HFFc6 (cell line): ENCODE measurements around the gene UGT3A2. TPM values are rescaled to one million over a fixed set of nuclear protein-coding genes. Genes with fewer than 3 reads are reported as not detected.

Experiments
- DNase-seq: peaks from one replicate; pipeline ENCODE4 v3.0.0-alpha.2; 2018
- H3K27ac Mint-ChIP-seq: 2 replicates; pipeline ENCODE4 v1.8.0; 2020; ENCODE audit warnings: mild to moderate bottlenecking, mixed read lengths
- H3K27me3 Mint-ChIP-seq: 2 replicates; pipeline ENCODE4 v1.8.0; 2021; ENCODE audit warnings: mild to moderate bottlenecking, moderate library complexity, mixed read lengths; ENCODE audit not compliant: insufficient read depth
- H3K36me3 Mint-ChIP-seq: 2 replicates; pipeline ENCODE4 v1.8.0; 2021; ENCODE audit warnings: low read depth, mixed read lengths
- H3K4me1 Mint-ChIP-seq: 2 replicates; pipeline ENCODE4 v1.8.0; 2020; ENCODE audit warnings: low read depth, mixed read lengths
- H3K4me3 Mint-ChIP-seq: 2 replicates; pipeline ENCODE4 v1.8.0; 2020; ENCODE audit warnings: mild to moderate bottlenecking, moderate library complexity, mixed read lengths
- H3K9me3 Mint-ChIP-seq: 2 replicates; pipeline ENCODE4 v1.8.0; 2020; ENCODE audit warnings: mild to moderate bottlenecking, mixed read lengths
- CTCF ChIP-seq: fragments of 200-600 bp; sonication (generic); IDR thresholded peaks from 2 replicates; pipeline ENCODE4 v1.5.0; 2021; ENCODE audit warnings: antibody characterized with exemption, mild to moderate bottlenecking
- total RNA-seq, 6 experiments: library from RNA; stranded (reverse); fragmentation: NEBNext Ultra II Directional; extraction: Animal tissue kit (Norgen Biotek cat#: 25700); gene quantifications; 2 replicates in 1 of 6; 3 replicates in 5 of 6; pipeline ENCODE4 v1.2.3, GENCODE V29; 2021

The UGT3A2 gene
- total RNA-seq, 6 experiments from 2014 or later = not detected

- TF ChIP-seq CTCF = no peak
- no peaks in the 10 kb centered on the region for H3K9me3 Mint-ChIP-seq
- no peak overlapping the region for H3K27ac Mint-ChIP-seq
- 0 out of 2 replicates have a peak, but pooled peaks cover 1% of the 10 kb centered on the region for H3K27me3 Mint-ChIP-seq
- no peak overlapping the region for H3K4me3 Mint-ChIP-seq
- no peaks in the 10 kb centered on the region for H3K36me3 Mint-ChIP-seq
- H3K4me1 Mint-ChIP-seq = no peaks in the 10 kb centered on the region
- DNase-seq = no peak
Measured at GRCh38 chr5:36096486-36096885, 29.8 kb upstream of the UGT3A2 start.

- peaks cover 3% of the 10 kb centered on the region; the same call in 1 of the 2 replicates for H3K27me3 Mint-ChIP-seq
- H3K36me3 Mint-ChIP-seq = no peaks in the 10 kb centered on the region
- peak; percentile 75 for TF ChIP-seq CTCF
- H3K9me3 Mint-ChIP-seq = no peaks in the 10 kb centered on the region
- H3K4me3 Mint-ChIP-seq = no peak overlapping the region
- peak; percentile 59 for DNase-seq
- no peaks in the 10 kb centered on the region; the same call in 1 of the 2 replicates for H3K4me1 Mint-ChIP-seq
- H3K27ac Mint-ChIP-seq = no peak overlapping the region
Measured at GRCh38 chr5:36089989-36090388, 23.3 kb upstream of the UGT3A2 start.

GRCh38 chr5:36079200-36079781 is 12.6 kb upstream of the UGT3A2 start:
- Mint-ChIP-seq H3K36me3 (no peaks in the 10 kb centered on the region), H3K9me3 (no peaks in the 10 kb centered on the region), H3K27ac (no peak overlapping the region), H3K4me3 (no peak overlapping the region), H3K27me3 (peaks cover 20% of the 10 kb centered on the region), H3K4me1 (no peaks in the 10 kb centered on the region)
- peak; percentile 80 for TF ChIP-seq CTCF
- peak; percentile 45 for DNase-seq

GRCh38 chr5:36078430-36078829 is 11.7 kb upstream of the UGT3A2 start:
- no peak overlapping the region for H3K4me3 Mint-ChIP-seq
- H3K36me3 Mint-ChIP-seq = no peaks in the 10 kb centered on the region
- no peaks in the 10 kb centered on the region for H3K4me1 Mint-ChIP-seq
- H3K27me3 Mint-ChIP-seq = peaks cover 18% of the 10 kb centered on the region
- H3K9me3 Mint-ChIP-seq = no peaks in the 10 kb centered on the region
- no peak for TF ChIP-seq CTCF
- no peak for DNase-seq
- H3K27ac Mint-ChIP-seq = no peak overlapping the region

- H3K4me1 Mint-ChIP-seq = peaks cover 8% of the 10 kb centered on the region
- H3K36me3 Mint-ChIP-seq = no peaks in the 10 kb centered on the region
- no peak for DNase-seq
- H3K27ac Mint-ChIP-seq = no peak overlapping the region
- peaks cover 20% of the 10 kb centered on the region for H3K27me3 Mint-ChIP-seq
- peak; percentile 28; the same call in 1 of the 2 replicates for TF ChIP-seq CTCF
- no peaks in the 10 kb centered on the region for H3K9me3 Mint-ChIP-seq
- no peak overlapping the region for H3K4me3 Mint-ChIP-seq
Measured at GRCh38 chr5:36073595-36074216, 7.0 kb upstream of the UGT3A2 start.
